ENCODE results near the gene HCFC2.

The HCFC2 gene

DNA sequence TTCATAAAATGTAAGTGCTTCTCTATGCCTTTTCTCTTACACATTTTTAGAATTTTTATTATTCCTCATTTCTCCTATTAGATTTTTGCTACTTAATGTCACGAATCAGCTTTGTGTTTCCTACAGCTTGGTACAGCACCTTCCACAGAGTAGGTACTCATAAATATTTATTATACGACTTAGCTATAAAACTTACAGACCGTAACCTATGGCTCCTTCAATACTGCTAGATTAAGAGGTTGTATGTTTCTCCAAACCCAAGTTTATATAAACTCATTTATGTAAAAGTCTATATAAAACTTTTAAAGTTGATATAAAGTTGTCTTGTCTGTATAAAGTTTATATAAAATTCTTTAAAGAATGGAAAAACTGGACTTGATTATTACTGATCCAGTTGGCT, 62.2 kb downstream of the HCFC2 start:
- no peak for DNase-seq

- no peak for DNase-seq
Observed at GRCh38 chr12:104130760-104131159, 66.4 kb downstream of the HCFC2 start.

GRCh38 chr12:104131609-104132008, 67.3 kb downstream of the HCFC2 start:
- DNase-seq = no peak

GRCh38 chr12:104132351-104132956, 68.1 kb downstream of the HCFC2 start:
- DNase-seq = peak; percentile 18

GRCh38 chr12:104133321-104133720, 69.0 kb downstream of the HCFC2 start:
- no peak for DNase-seq

DNA sequence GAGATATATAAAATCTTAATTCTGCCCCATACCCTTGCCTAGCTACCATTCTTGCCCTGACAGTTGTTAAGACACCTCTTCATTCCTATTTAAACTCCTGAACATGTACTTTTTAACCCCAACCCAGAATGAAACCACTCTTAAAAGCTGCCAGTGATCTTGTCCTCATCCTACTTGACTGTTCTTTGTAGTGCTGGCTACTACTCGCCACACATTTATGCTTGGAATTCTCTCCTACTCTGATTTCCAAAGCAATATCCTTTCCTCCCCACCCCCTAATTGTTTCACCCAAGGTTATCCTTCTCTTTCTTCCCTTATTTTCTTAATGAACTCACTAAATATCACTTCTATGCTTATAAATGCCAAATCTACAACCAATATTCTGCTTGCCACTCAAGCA, 69.5 kb downstream of the HCFC2 start:
- no peak for DNase-seq

DNA sequence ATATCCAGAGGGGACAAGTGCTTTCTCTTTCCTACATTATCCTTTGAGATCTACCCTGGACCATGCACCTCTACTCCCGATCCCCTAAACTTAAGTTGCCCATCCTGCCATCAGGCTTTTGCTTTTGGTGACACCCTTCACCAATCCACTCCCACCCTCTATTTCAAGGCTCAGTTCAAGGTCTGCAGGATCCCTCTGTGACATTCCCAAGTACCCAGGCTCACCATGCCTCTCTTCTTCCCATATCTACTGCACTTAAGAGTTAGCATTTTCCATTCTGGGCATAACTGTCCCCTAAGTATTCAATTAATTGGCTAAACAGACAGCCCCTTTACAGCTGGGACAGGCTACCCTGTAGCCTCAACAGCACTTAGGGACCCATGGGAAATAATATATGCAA, 70.6 kb downstream of the HCFC2 start:
- no peak for DNase-seq

DNA sequence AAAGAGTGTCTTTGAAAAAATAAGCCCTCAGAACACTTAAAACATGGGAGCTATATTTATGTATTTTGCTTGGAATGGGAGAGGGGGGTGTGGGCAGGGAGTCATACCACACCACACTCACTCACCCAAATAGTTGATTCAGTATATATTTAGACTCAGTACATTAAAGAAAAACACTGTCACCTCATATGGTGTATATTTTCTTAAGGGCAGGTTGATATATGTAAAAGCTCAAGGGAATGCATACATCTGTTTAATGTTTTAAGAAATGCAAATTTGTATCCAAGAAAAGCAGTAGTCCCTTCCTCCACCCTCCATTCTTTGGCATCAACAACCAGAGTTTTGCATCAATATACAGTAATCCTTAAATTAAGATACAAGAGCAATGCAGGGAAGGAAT, 72.2 kb downstream of the HCFC2 start:
- no peak for DNase-seq

DNA sequence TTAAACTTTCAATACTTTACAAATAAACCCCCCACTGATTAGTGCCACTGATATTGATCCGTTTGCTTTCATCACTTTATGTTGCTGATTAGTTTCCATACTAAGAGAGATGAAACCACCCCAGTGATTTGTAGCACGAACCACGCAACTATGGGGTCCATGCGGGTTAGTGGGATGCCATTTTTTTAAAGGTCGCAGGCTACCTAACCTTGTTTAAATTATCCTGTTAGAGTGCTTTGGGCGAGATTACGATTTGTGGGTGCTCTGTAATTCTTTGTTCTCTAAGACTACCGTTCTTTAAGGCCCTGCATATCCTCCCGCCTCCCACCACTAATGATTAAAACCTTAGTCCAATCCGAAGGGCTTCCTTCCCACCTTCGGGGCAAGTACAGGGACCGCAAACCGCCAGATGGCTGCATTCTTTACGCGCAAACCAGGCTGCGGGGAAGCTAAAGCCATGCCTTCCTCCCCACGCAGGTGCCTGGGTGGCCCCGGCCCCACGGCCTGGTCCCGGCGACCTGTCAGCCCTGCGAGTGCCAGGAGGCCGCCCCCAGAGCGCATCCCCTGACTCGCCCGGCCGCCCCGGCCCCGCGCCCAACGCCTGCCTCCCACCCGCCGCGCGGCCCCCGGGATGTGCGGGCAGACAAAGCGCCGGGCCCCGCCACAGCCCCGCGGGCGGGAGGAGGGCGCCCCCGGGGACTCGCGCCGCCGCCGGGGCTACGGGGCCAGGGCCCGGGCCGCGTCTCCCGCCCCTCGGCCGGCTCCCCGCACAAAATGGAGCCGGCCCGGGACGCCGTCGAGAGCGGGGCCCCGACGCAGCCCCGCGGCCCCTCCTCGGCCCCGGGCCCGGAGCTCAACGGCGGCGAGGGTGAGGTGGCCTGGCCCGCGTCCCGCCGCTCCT, 72.9 kb downstream of the HCFC2 start:
- DNase-seq = no peak

DNA sequence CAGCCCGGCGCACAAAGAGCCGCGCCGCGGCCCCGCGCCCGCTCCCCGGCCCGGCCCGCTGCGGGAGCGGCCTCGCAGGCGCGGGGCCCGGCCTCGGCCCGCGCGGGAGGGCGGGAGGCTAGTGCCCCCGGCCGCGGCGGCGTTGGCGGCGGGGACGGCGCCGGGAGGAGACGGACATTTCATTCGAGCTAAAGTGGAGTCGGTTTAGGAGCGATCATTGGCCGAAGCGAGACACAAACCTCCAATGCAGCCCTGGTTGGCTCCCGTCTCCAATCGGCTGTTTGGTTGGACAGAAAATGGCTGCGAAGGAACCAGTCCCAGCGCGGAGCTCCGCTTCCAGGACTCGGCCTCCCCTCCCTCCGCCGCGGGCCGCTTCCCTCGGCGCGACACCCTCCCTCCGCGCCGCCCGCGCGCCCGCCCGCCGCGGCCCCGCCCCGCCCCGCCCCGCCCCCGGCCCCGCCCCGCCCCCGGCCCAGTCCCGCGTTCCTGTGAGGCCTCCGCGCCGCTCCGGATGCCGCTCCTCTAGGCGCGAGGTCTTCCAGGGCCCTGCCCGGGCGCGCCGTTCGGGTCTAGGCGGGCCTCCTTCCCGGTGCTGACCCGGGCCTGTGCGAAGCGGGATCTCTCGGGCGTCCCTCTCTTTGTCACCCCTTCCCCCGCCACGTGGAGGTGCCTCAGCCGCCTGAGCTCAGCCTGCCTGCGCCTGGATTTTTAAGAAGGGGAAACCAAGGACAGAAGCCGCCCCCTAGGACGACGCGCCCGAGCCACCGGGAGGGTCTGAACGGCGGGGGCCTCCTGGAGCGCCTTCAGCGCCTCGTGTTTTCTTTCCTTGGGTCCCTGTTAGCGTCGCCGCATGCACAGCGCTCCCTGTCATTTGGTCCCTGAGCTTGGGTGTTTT, 73.8 kb downstream of the HCFC2 start, which contains the start of gene NFYB:
TSS of gene NFYB (minus strand) at position 309 of the 895 bp plus-strand sequence. CDS start 2,757 bp downstream, outside the sequence.
- DNase-seq = peak; percentile 90

DNA sequence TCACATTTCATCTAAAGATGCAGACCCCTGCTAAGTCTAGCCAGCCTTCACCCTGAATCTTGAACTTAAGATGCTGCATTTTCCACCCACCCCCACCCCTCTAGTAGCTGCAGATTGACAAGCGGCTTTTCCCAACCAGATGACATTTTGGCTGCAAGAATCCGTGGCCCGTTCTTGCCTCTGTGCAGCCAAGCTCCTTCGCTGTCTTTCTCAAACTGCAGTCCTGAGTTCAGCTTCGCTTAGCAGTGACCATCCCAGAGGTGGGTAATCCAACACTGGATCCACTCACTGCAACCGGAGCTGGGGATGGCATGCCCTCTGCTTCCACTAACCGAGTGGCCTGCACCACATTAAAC, 74.4 kb downstream of the HCFC2 start:
- DNase-seq = no peak

DNA sequence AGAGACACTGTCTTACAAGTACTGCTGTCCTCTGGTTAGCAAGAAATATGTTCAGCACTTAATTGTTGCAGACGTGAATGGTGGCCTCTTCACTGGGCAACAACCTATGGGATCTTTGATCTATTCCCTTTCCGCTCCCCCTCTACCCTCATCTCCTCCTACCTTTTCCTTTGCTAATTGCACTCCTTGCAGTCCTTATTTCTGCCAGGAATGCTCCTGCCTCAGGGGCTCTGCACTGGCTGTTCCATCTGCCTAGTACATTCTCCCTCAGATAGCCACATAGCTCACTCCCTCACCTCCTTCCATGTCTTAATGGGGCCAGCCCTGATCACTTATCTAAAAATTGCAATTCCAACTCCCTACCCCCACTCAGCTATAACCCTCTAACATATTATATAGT, 78.2 kb downstream of the HCFC2 start:
- no peak for DNase-seq

GRCh38 chr12:104143002-104143401, 78.7 kb downstream of the HCFC2 start:
- no peak for DNase-seq

GRCh38 chr12:104143918-104144317, 79.6 kb downstream of the HCFC2 start:
- DNase-seq = no peak

DNA sequence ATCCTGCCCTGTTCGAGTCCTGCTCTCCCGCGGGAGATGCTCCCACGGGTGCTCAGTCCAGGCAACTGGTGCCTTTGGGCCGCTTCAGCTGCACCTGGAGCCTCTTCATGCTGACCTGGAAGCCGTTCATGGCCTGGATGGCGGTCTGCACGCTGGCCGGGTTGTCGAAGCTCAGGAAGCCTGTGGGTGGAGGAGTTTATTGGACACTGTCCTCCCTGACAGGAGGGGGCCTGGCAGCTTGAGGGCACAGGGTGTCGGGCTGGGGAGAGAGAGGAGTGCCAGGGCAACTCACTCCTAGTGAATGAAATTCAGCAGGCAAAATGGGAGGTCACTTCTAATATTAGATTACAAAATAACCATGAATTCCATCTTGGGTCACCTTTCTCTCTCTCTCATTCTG, 83.0 kb downstream of the HCFC2 start:
- no peak for DNase-seq

- no peak for DNase-seq
Observed at GRCh38 chr12:104150416-104150815, 86.1 kb downstream of the HCFC2 start.

GRCh38 chr12:104152685-104153241, 88.4 kb downstream of the HCFC2 start:
- DNase-seq = no peak

DNA sequence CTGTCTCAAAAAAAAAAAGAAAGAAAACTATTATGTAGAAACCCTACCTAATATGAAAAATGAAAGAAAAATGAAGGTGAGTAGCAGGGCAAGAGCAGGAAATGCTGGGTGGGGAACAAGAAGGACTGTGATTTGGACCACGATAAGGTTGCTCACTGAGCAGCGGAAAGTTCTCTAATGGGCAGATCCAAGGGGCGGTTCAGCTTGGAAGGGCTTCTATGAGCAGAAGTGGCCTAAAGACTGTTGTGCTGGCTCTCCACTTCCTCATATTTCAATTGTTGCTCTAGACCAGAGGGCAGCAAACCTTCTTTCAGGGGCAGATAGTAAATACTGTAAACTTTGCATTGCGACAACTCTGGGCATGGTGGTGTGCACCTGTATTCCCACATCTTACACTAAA, 90.0 kb downstream of the HCFC2 start:
- peak; percentile 47 for DNase-seq

DNA sequence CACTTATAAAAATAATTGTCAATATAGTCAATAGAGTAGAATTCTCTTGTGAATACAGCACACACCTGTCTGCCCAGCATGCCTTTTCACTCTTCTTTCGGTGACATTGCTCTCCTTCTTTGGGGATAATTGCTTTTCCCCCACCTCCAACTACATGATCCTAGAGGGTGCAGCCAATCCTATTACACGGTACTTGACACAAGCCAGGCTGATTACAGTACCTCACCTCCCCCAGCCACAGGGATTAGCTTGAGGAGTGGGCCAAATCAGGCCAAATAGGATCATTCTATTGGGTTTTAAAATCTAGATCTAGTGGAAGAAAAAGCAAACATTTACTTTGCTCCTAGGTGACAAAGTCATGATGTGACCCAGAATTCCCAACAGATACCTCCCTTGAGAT, 90.5 kb downstream of the HCFC2 start:
- no peak for DNase-seq
